Fibroblast of the aortic adventitia (primary cell): Measurements from ENCODE around the gene TNS3. TPM values are rescaled to one million over a fixed set of nuclear protein-coding genes. Genes with fewer than 3 reads are reported as not detected.
A peak's percentile ranks its signal among the peaks of the same experiment; 100 is the strongest.

Source experiments
- DNase-seq: peaks from one replicate; pipeline ENCODE4 v3.0.0-alpha.2; 2010; ENCODE audit warnings: low read depth
- H3K4me3 ChIP-seq: 2 replicates; pipeline ENCODE4 v1.5.1; 2011; ENCODE audit warnings: low read depth, mild to moderate bottlenecking, control low read depth, low read length, moderate library complexity
- total RNA-seq: library from RNA; depleted of rRNA; stranded (reverse); fragments of >200 nt; gene quantifications from 2 replicates; pipeline ENCODE4 v1.2.3, GENCODE V29; 2012; ENCODE audit warnings: low replicate concordance
- TF ChIP-seq, protein P1 (sequence below): IDR thresholded peaks from 2 replicates; pipeline ENCODE4 v1.5.1; 2011; ENCODE audit warnings: mild to moderate bottlenecking, low read length, control low read depth, inconsistent platforms; ENCODE audit not compliant: insufficient read depth

TNS3 gene
- total RNA-seq, 1 donor = 28.3 TPM

DNA sequence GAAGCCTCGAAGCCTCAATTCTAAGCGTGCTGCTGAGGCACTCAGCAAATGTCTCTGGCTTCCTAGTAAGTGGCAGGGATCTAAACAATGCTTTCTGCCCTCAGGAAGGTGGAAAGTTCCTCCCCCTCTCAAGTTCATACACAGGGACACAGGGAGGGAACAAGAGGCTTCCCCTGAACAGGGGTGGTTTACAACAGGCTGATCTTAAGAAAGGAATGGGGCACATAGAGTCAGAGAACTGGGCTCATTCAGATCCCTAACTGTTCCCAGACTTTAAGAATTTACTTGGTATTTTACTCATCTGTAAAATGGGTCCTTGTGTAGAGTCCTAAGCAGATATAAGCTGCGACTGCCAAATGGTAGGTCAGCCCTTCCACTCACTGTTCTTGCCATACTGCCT, 2.5 kb downstream of the TNS3 start:
- TF ChIP-seq, protein P1, sequence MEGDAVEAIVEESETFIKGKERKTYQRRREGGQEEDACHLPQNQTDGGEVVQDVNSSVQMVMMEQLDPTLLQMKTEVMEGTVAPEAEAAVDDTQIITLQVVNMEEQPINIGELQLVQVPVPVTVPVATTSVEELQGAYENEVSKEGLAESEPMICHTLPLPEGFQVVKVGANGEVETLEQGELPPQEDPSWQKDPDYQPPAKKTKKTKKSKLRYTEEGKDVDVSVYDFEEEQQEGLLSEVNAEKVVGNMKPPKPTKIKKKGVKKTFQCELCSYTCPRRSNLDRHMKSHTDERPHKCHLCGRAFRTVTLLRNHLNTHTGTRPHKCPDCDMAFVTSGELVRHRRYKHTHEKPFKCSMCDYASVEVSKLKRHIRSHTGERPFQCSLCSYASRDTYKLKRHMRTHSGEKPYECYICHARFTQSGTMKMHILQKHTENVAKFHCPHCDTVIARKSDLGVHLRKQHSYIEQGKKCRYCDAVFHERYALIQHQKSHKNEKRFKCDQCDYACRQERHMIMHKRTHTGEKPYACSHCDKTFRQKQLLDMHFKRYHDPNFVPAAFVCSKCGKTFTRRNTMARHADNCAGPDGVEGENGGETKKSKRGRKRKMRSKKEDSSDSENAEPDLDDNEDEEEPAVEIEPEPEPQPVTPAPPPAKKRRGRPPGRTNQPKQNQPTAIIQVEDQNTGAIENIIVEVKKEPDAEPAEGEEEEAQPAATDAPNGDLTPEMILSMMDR = no peak
- peak overlapping the region; percentile 93 for H3K4me3 ChIP-seq
- DNase-seq = peak; percentile 24

DNA sequence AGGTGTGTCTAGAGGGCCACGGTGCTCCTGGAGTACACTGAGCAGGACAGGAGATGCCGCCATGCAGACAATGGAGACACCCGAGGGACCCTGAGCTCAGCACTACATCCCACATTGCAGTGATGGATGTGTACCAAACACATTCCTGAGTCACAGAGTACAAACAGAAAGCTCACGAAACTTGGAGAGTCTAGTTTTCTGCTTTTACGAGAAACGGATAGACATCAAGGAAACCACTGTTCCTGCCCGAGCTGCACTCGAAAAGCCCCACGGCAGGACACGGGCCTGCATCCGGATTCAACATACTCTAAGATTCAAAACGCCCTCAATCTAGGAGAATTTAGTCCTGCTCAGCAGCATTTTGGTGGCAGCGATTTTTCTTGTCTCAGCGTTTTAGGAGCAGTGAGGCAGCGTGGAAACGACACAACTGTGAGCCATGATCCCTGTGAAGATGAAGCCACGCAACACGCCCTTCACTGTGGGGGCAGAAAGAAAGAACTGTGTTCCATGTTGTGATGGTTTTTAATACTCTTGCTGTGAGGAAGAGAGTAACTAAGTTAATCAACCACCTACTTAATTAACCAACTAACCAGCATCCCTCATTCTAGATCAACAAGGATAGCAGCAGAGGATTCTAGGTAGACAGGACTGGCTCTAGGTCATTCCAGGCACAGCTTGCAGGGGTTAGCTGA, 3.2 kb downstream of the TNS3 start:
- H3K4me3 ChIP-seq = peak overlapping the region; percentile 93
- TF ChIP-seq, protein P1 = no peak
- peak; percentile 82 for DNase-seq

DNA sequence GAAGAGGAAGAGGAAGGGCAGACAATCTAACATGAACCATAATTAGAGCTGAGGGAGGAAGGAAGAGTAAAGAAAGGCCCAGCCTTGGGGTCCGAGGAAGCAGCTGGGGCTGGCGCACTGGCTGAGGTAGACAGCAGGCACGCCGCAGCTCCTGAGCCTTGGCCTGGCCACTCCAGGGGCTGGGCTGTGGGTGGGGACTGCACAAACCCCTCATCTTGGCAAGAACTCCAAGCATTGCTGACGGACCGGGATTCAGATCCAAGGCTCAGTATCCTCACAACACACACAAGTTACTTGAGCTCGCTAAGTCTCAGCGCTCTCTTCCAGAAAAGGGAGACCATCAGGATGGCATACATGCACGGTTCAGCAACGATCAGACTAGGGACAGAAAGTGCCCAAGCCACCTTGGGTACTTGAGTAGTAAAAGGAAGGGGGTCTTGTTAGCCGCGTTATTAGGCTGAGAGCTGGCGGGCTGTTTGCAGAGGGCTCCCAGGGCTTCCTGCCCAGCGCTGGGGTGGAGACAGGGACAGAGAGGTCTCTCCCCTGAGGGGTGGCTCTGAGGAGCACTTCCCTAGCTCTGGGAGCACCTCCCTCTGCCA, 4.5 kb downstream of the TNS3 start:
- DNase-seq = peak; percentile 78
- TF ChIP-seq, protein P1 = no peak
- H3K4me3 ChIP-seq = peak overlapping the region; percentile 22

DNA sequence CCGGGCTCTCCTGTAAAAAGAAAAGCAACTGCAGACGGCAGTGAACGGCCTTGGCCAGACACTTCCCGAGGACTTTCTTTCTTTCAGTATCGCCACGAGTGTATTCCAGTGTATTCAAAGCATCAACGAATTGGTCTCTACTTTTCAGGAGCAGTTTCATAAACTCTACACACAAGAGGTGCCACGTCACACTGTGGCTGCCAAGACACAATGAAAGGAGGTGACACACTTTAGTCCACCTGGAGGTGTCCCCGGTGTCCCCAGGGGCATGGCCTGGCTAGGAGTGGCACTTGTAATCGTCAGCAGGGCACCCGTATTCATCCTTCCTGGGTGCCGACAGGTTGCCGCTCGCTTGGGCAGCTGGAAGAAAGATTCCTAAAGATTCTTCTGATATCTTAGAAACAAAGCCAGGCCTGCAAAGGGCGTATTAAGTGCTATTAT, 5.0 kb downstream of the TNS3 start:
- DNase-seq = peak; percentile 86
- TF ChIP-seq, protein P1 = no peak
- peak overlapping the region; percentile 50 for H3K4me3 ChIP-seq

DNA sequence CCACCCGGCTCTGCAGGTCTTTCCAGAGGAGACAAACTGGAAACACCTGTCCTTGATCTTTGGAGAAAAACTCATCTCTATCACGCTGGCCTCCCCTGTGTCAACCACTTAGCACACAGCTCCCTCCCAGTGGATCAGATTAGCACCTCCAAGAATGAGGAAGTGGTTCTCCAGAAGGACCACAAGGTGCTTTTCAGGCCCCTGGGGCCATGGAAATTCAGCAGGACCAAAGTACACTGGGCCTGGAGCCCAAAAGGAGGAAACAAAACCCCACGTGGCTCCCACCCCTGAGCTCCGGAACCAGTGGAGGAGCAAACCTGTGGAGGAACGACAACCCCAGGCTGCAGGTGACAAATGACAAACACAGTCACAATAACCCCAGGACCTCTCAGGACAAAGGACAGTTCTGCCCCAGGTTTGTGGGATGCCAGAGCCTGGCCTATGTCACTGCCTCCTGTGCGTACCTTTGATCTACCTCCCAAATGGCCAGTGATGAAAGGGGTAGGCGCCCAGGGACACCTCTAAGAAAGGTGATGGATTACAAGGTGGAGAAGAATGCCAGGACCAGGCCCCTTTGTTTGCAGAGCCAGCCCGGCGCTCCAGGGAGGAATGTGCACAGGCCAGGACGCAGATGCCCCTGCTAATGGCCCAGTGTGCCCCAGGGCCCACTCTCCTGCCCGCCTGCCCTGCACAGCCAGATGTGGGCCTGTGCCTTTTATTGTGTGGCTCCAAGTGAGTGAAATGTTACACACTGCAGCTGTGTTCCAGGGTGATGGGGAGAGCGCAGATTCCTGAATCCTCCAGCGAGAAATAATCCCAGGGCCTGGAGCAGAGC, 5.7 kb downstream of the TNS3 start:
- H3K4me3 ChIP-seq = no peak overlapping the region
- TF ChIP-seq, protein P1 = no peak
- no peak for DNase-seq

DNA sequence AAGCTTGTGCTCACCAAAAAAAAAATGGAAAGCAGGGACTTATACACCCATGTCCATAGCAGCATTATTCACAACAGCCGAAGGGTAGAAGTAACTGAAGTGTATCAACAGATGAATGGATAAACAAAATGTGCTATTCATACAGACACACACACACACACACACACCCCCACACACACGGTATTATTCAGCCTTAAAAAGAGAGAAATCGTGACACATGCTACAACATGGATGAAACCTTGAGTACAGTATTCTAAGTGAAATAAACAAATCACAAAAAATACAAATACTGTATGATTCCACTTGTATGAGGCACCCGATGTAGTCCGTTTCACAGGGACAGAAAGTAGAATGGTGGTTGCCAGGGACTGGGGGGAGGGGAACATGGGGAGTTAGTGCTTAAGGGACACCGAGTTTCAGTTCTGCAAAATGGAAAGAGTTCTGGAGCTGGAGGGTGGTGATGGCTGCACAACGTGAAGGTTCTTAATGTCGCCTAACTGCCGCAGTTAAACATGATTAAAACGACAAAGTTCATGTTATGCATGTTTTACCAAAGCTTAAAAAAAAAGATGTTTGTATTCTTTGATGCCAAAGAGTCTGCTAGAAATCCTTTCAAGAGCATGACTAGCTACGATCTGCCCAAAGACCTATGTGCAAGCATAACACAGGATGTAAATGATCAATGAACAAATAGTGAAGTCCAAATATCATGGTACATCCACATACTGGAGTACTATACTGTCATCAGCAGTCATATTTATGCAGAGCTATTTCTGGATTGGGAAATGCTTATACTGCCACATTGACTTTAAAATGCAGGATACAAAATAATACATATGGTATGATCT, 7.2 kb downstream of the TNS3 start:
- H3K4me3 ChIP-seq = no peak overlapping the region
- no peak for DNase-seq
- TF ChIP-seq, protein P1 = no peak
